Tongue (tissue), 2 donors: ENCODE results near the gene ZNF569. TPM values are rescaled to one million over a fixed set of nuclear protein-coding genes. Genes with fewer than 3 reads are reported as not detected.
A peak's percentile ranks its signal among the peaks of the same experiment; 100 is the strongest.
"Not testable (repeated sequence)": the region's sequence is repeated elsewhere in the genome, so short reads cannot be mapped to it uniquely, and the experiment has no call there.

Source experiments
- DNase-seq: peaks from one replicate; pipeline ENCODE4 v3.0.0-alpha.2; 2015
- total RNA-seq: library from RNA; depleted of rRNA; stranded (reverse); fragments of >200 nt; gene quantifications from one replicate; pipeline ENCODE4 v1.2.3, GENCODE V29; 2014

ZNF569 gene
- total RNA-seq: 14.8 TPM

DNA sequence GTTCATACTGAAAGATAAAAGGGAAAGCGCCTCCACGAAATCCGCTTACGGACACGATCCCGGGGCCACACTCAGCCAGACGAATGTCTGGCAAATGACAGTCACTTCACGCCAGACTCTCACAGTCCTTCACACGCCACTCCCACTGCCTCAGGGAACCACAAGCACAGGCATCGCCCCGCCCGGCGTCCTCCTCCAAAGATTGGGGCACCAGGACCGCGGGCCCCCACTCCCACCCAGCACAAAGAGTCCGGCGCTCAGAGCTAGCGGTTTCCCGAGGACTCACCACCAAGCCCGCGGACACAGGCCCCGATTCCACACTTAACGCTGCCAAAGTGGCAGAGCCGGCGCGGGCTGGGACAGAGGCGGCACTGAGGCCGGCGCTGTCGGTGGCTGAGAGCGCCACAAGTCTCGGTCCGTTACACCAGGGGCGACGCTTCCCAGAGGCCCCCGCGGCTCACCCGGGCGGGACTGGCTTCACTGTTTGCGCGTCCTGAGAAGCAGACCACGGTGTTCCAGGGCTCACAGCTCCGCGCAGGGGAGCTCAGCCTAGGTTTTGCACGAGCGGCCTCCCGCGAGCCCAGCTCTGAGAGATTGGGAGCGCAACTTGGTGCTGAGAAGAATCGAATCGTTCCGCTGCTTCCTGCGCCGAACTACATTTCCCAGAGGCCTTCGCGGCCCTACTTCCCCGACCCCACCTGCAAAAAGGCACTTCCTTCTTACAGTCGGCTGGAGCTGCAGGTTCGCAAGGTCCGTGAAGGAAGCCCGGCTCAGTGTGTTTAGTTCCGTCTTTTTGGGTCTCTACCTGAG is at the start of gene ZNF569:
ZNF569 (minus strand) TSS at position 647 of the 810 bp plus-strand sequence. CDS start 22,523 bp downstream, outside the sequence.
- DNase-seq: peak; percentile 97

DNA sequence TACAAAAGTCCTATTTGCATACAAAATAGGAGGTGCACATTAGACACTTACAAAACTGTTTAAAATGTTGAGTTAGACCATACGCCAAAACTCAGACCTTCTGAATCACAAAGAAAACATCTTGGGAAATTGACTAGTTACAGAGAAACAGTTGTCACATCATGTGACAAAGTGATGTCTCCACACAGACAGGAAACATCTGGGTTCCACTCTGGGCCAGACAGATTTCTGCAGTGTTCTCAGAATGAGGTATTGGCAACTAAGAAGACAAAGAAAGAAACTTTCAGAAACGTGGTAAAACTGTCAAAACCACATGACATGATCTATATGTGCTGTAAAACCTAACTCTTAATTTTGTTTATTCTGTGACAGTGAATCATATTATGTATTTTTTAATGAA is 46.2 kb upstream of the ZNF569 start:
- no peak for DNase-seq

DNA sequence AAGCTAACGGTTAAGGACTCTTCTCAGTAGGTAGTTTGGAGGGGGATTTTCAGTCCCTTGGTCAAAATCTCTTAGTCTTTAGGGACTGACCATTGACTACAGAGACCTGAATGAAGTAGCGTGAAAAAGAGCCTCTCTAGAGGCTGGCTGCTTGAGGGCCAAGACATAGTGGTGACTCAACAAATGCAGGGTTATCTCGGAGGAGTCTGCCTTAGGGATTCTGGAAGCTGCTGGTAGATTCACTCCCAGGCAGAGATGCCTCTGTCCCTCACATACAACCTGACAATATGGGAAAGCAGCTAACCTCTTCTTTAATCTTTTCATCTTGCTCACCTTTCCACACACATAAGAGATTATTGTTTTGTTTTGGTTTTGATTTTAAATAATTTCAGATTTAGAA is 44.6 kb upstream of the ZNF569 start:
- no peak for DNase-seq

- no peak for DNase-seq
Measured at GRCh38 chr19:37511186-37511585, 43.9 kb upstream of the ZNF569 start.

DNA sequence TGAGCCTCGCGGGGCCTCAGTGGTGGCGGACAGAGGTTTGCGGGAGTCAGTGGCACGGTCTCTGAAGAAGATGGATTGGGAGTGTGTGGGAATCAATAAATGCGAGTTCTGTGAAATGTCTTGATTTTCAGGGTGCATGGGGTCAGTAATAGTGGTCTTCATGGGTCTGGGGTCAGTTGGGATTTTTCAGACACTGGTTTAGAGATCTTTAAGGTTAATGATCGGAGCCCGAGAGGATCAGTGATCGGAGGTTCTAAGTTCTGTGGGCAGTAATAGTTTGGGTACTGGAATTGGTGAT is 39.9 kb upstream of the ZNF569 start:
- no peak for DNase-seq

DNA sequence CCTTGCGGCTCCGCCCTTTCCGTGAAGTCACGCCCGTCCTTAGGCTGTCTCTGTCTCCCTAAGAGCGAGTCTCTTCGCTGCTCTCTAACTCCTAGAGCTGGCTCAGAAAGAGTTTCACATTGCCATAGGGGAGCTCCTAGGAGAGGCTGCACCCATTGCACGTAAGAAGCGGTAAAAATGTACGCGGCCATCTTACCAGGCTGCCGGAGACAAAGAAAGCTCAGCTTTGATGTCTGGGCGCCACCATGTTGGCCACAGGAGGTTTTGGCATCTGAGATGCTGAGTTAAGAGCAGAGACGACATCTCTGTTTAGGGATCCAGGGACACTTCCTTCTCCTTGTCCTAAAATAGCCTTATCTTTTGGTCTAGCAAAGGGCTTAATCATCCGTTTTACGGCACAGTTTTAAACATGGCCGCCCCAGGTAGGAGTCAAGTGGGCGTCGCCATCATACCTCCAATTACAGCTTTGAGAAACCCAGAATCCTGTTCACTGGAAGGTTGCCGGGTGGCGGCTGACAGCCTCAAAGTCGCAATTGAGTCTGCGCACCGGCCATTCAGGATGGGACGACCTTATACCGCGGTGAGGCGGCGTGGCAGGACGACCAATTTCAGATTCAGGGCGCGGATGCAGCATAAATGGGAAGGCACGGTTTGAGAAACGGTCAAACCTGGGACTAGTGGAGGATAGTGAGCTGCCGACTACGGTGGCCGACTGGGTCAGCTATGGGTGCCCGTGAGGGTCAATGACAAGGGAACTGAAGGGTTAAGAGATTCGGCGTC is 39.3 kb upstream of the ZNF569 start, which contains the start of gene ZNF793:
ZNF793 (plus strand) TSS at position 553 of the 780 bp plus-strand sequence. CDS start 16,501 bp downstream, outside the sequence.
- DNase-seq: peak; percentile 95

DNA sequence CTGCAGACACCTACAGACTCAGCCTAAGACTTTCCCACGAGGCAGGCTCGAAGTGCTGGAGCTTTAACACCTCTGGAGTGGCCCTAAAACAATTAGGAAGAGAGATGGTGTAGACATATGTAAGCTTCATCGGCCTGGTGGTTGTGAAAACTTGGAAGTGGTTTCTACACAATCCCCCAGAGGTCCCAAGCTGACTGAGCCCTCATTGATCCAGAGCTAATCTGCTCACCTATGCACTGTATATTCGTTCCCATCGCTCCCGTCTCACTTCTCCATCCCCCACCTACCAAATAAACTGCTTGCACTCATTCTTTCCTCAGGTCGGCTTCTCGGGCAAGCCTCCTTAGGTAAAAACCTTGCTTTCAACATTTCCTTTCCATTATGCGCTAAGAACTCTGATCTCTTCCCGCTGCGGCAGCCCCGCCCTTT is 38.7 kb upstream of the ZNF569 start:
- DNase-seq: no peak

DNA sequence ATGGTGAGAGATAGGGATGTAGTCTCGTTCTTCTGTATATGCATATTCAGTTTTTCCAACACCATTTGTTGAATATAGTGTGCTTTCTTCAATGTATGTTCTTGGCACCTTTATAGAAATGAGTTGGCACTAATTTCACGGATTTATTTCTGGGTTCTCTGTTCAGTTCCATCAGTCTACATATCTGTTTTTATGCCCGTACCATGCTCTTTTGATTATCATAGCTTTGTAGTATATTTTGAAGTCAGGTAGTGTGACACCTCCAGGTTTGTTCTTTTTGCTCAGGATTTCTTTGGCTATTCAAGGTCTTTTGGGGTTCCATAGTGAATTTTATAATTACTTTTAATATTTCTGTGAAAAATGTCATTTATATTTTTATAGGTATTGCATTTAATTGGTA is 25.0 kb upstream of the ZNF569 start:
- no peak for DNase-seq

- DNase-seq: no peak
Measured at GRCh38 chr19:37484406-37485168, 17.3 kb upstream of the ZNF569 start.

DNA sequence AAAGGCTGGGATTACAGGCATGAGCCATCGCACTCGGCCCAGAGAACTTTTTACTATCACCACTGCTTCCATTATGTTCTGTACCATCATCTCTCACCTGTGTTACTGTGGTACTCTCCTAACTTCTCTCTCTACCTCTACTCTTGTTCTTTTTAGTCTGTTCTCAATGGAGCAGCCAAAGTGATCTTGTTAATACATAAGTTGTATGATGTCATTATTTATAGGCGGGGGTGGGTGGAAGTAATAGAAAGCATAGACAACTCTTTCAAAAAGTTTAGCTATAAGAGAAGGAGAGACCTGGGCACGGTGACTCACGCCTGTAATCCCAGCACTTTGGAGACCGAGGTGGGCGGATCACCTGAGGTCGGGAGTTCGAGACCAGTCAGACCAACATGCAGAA is 4.9 kb upstream of the ZNF569 start:
- DNase-seq: no peak

GRCh38 chr19:37470216-37470615 is 3.0 kb upstream of the ZNF569 start:
- no peak for DNase-seq

GRCh38 chr19:37468961-37469777 is 1.9 kb upstream of the ZNF569 start, which contains the start of gene ZNF570:
Gene ZNF570, plus strand, starts transcription at chr19:37469356. Its CDS starts 999 bp downstream, at chr19:37470355.
- DNase-seq: peak; percentile 96

DNA sequence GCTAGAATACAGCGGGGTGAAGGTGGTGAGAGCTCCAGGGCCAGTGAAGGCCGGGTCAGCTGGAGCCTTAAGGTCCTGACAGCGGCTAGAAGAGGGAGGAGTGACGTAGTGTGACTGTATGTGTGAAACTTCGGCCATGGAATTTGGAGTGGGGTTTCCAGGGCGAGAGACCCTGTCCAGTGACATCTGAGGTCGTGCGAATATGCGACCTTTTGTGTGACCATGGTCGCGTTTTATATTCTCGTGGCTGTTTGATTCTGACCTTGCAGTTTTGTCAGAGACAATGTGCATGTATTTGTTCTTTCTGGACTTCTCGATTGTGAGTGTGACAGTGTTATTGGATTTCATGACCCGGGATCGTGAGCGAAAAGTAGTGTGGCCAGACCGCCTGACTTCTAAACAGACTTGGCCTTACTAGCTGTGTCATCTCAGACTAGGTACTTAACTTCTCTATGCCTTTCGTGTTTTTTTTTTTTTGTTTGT is 405 bp upstream of the ZNF569 start:
- no peak for DNase-seq

DNA sequence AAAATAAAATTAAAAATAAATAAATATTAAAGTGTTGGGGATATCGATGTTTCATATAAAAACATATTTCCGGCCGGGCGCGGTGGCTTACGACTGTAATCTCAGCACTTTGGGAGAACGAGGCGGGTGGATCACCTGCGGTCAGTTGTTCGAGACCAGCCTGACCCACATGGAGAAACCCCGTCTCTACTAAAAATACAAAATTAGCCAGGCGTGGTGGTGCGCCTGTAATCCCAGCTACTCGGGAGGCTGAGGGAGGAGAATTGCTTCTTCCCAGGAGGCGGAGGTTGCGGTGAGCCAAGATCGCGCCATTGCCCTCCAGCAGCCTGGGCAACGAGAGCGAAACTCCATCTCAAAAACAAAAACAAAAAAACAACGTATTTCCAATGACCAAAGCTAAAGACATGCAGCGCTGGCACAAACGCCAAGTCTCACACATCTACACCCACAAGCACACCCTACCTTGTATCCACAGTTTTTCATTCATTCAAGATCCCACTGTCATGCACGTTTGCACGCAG is 907 bp downstream of the ZNF569 start:
- no peak for DNase-seq

DNA sequence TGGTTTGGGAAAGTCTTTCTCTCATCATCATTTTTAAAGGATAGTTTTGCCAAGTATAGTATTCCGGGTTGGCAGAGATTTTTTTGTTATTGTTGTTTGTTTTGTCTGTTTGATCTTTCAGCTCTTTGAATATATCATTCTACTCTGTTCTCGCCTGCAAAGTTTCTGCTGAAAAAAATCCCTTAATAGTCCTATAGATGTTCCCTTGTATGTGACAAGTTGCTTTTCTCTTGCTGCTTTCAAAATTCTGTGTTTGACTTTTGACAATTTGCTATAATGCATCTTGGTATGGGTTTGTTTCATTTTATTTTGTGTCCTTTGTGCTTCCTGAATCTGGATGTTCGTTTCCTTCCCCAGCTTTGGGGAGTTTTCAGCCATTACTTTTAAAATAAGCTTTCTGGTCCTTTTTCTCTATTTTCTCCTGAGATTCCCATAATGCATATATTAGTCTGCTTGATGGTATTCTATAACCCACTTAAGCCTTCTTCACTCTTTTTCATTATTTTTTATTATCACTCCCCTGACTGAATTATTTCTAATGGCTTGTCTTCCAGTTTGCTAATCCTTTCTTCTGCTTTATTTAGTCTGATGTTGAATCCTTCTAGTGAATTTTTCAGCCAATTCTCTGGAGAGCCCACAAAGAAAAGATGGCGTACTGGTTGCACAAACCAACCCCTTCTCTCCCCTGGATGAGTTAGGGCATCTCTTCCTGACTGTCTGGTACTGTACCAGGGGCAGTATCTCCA is 14.6 kb downstream of the ZNF569 start:
- no peak for DNase-seq

- DNase-seq: no peak
Measured at GRCh38 chr19:37413313-37414084, 53.7 kb downstream of the ZNF569 start.

DNA sequence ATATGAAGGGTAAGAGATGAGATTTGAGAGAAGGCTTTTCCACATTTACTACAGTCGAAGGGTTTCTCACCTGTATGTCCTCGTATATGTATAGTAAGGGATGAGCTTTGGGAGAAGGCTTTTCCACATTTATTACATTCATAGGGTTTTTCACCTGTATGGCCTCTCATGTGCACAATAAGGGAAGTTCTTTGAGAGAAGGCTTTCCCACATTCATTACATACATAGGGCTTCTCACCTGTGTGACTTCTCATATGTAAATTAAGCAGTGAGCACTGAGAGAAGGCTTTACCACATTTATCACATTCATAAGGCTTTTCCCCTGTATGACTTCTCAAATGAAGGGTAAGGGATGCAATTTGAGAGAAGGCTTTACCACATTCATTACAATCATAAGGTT is 54.5 kb downstream of the ZNF569 start:
- no peak for DNase-seq

DNA sequence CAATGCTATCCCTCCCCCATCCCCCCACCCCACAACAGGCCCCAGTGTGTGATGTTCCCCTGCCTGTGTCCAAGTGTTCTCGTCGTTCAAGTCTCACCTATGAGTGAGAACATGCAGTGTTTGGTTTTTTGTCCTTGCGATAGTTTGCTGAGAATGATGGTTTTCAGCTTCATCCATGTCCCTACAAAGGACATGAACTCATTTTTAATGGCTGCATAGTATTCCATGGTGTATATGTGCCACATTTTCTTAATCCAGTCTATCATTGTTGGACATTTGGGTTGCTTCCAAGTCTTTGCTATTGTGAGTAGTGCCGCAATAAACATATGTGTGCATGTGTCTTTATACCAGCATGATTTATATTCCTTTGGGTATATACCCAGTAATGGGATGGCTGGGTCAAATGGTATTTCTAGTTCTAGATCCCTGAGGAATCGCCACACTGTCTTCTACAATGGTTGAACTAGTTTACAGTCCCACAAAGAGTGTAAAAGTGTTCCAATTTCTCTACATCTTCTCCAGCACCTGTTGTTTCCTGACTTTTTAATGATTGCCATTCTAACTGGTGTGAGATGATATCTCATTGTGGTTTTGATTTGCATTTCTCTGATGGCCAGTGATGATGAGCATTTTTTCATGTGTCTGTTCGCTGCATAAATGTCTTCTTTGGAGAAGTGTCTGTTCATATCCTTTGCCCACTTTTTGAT is 61.0 kb downstream of the ZNF569 start:
- DNase-seq: not testable (repeated sequence)

- no peak for DNase-seq
Measured at GRCh38 chr19:37403403-37403802, 63.8 kb downstream of the ZNF569 start.
